GM12878 (cell line): ENCODE measurements around the gene POLR1A. TPM values are rescaled to one million over a fixed set of nuclear protein-coding genes. Genes with fewer than 3 reads are reported as not detected.

Source experiments
- ATAC-seq: fragments of 200-7000 bp; cut with Tn5 transposase; 3 replicates; pipeline ENCODE4 v1.9.1; 2020; ENCODE audit warnings: mild to moderate bottlenecking, moderate library complexity
- BruUV-seq: library from RNA; stranded (reverse); fragments of 400-500 nt; replicated peaks from 2 replicates; lab custom pipeline; 2021; lab: Mats Ljungman, UMichigan
- CTCF ChIA-PET: fragments of 300-600 bp; sonication (Branson Sonifier 250); formaldehyde crosslinking; extraction: SDS; loops from one replicate; lab custom pipeline; 2021; ENCODE audit warnings: inconsistent platforms; lab: Yijun Ruan, JAX
- POLR2A ChIA-PET: fragments of 350-600 bp; formaldehyde crosslinking; extraction: SDS; loops from one replicate; lab custom pipeline; 2021; ENCODE audit warnings: inconsistent platforms; lab: Charles Lee
- RAD21 ChIA-PET: fragments of 300-600 bp; sonication (Branson Sonifier 250); formaldehyde crosslinking; loops from one replicate; lab custom pipeline; 2023; ENCODE audit warnings: antibody characterized with exemption; ENCODE audit not compliant: unreplicated experiment; lab: Charles Lee
- SMC1A ChIA-PET: fragments of 300-600 bp; sonication (Branson Sonifier 250); formaldehyde crosslinking; loops from one replicate; lab custom pipeline; 2023; ENCODE audit not compliant: unreplicated experiment, uncharacterized antibody; lab: Charles Lee
- DNase-seq: peaks from one replicate; pipeline ENCODE4 v3.0.0-alpha.2; 2011; ENCODE audit warnings: low read depth, low spot score
- FAIRE-seq: peaks from 3 replicates; lab custom pipeline; 2011; peaks lifted over from hg19 to GRCh38; lab: Jason Lieb, UNC
- H2AFZ ChIP-seq: 2 replicates; pipeline ENCODE4 v1.6.0; 2011; ENCODE audit warnings: low read depth, low read length, control low read depth; ENCODE audit not compliant: control insufficient read depth
- H3K27ac ChIP-seq: 2 replicates; pipeline ENCODE4 v1.5.1; 2011; ENCODE audit warnings: control low read depth; ENCODE audit not compliant: control insufficient read depth, insufficient read depth
- H3K27me3 ChIP-seq, 2 experiments: replicated peaks in 1 of 2; 2 replicates each; pipeline versions ENCODE4 v1.6.0 to v1.6.1; 2011; ENCODE audit warnings: low read length in 1 of 2; ENCODE audit not compliant: control insufficient read depth in 2 of 2, insufficient read depth in 2 of 2
- H3K36me3 ChIP-seq, 2 experiments: 2 replicates each; pipeline ENCODE4 v1.5.1; 2011; ENCODE audit warnings: low read length in 1 of 2; ENCODE audit not compliant: control insufficient read depth in 2 of 2, insufficient read depth in 2 of 2
- H3K4me1 ChIP-seq: 2 replicates; pipeline ENCODE4 v1.6.1; 2011; ENCODE audit warnings: mild to moderate bottlenecking, low read length, moderate library complexity, mixed read lengths; ENCODE audit not compliant: control insufficient read depth, insufficient read depth
- H3K4me2 ChIP-seq: 2 replicates; pipeline ENCODE4 v1.6.0; 2011; ENCODE audit warnings: control low read depth; ENCODE audit not compliant: control insufficient read depth, insufficient read depth
- H3K4me3 ChIP-seq: fragments of 200-600 bp; sonication (generic); 2 replicates; pipeline ENCODE4 v1.5.1; 2016
- H3K79me2 ChIP-seq: 2 replicates; pipeline ENCODE4 v1.6.0; 2011; ENCODE audit warnings: low read length; ENCODE audit not compliant: control insufficient read depth, insufficient read depth
- H3K9ac ChIP-seq: 2 replicates; pipeline ENCODE4 v1.8.0; 2011; ENCODE audit warnings: low read length, control low read depth, mixed read lengths; ENCODE audit not compliant: control insufficient read depth, insufficient read depth
- H3K9me3 ChIP-seq: replicated peaks from 3 replicates; pipeline ENCODE4 v1.5.1; 2011; ENCODE audit warnings: mild to moderate bottlenecking, low read length; ENCODE audit not compliant: control insufficient read depth, insufficient read depth
- H4K20me1 ChIP-seq: 2 replicates; pipeline ENCODE4 v1.6.0; 2011; ENCODE audit not compliant: control insufficient read depth, insufficient read depth
- BHLHE40 ChIP-seq, 2 experiments: fragments of 450-650 bp in 1 of 2; IDR thresholded peaks; 2 replicates each; pipeline ENCODE4 v1.6.1; 2011 to 2017; ENCODE audit warnings: low read depth in 2 of 2, borderline replicate concordance in 1 of 2, improper control_type of control experiment in 1 of 2, low read length in 1 of 2, mild to moderate bottlenecking in 1 of 2
- CBX5 ChIP-seq: sonication (generic); IDR thresholded peaks from 2 replicates; pipeline ENCODE4 v1.6.1; 2016; ENCODE audit warnings: low read depth, moderate library complexity, mild to moderate bottlenecking, inconsistent platforms
- CHD2 ChIP-seq: IDR thresholded peaks from 2 replicates; pipeline ENCODE4 v1.6.1; 2011; ENCODE audit warnings: low read depth, low read length, improper control_type of control experiment, borderline replicate concordance
- CREB1 ChIP-seq: IDR thresholded peaks from 2 replicates; pipeline ENCODE4 v1.6.1; 2012; ENCODE audit warnings: low read depth, mild to moderate bottlenecking, inconsistent platforms
- GATAD2B ChIP-seq: fragments of 450-650 bp; conservative IDR thresholded peaks from 2 replicates; pipeline ENCODE4 v1.6.1; 2017; ENCODE audit warnings: low read depth, mild to moderate bottlenecking, moderate library complexity
- HDAC6 ChIP-seq: fragments of 200-600 bp; sonication (generic); IDR thresholded peaks from one replicate; pipeline ENCODE4 v1.8.0; 2017; ENCODE audit warnings: antibody characterized with exemption; ENCODE audit not compliant: unreplicated experiment
- IKZF1 ChIP-seq: fragments of 450-650 bp; conservative IDR thresholded peaks from 2 replicates; pipeline ENCODE4 v1.6.1; 2017; ENCODE audit warnings: antibody characterized with exemption, mild to moderate bottlenecking
- PML ChIP-seq: IDR thresholded peaks from 2 replicates; pipeline ENCODE4 v1.6.1; 2012; ENCODE audit warnings: low read length, inconsistent platforms
- POLR2A ChIP-seq: IDR thresholded peaks from 2 replicates; pipeline ENCODE4 v1.6.1; 2011; ENCODE audit warnings: low read depth, mild to moderate bottlenecking, low read length
- YBX1 ChIP-seq: fragments of 450-650 bp; IDR thresholded peaks from 2 replicates; pipeline ENCODE4 v1.6.1; 2016; ENCODE audit warnings: antibody characterized with exemption
- ZBTB11 ChIP-seq: fragments of 450-650 bp; formaldehyde crosslinking; IDR thresholded peaks from 2 replicates; pipeline ENCODE4 v1.5.0; 2022; ENCODE audit warnings: mild to moderate bottlenecking, missing genetic modification characterization
- WGBS: methylation state at CpG from one replicate; pipeline ENCODE4 v1.1.6; 2016; ENCODE audit warnings: low lambda C conversion rate; ENCODE audit not compliant: insufficient replicate concordance, insufficient coverage; ENCODE audit errors: missing lambda C conversion rate; 5-methylcytosine and 5-hydroxymethylcytosine counted together
- in situ Hi-C: fragments of 300-500 bp; cut with MboI; formaldehyde crosslinking; loops from 9 replicates; pipeline ENCODE4 v1.14.3; 2018; ENCODE audit warnings: mixed read lengths
- intact Hi-C: fragments of 100-400 bp; cut with micrococcal nuclease; formaldehyde crosslinking; loops from one replicate; pipeline ENCODE4 v1.14.2; 2022; ENCODE audit not compliant: unreplicated experiment
- polyA plus RNA-seq, 11 experiments: library from polyadenylated mRNA; depleted of rRNA in 4 of 11; unstranded in 6 of 11; stranded (reverse) in 5 of 11; fragments of >200 nt; fragmentation: Nextera tagmentation in 4 of 11; fragmentation: Illumina TruSeq in 1 of 11; extraction: Ambion mirVana in 4 of 11; extraction: Trizol in 1 of 11; gene quantifications; 1 replicate in 1 of 11; 2 replicates in 10 of 11; pipeline versions ENCODE4 v1.2.1 to v1.2.3, GENCODE V29; 2011 to 2016; ENCODE audit warnings: inconsistent platforms in 2 of 11, missing spikeins in 2 of 11, low read depth in 1 of 11
- total RNA-seq, 4 experiments: library from RNA; depleted of rRNA in 3 of 4; stranded (reverse); fragments of >200 nt in 3 of 4; fragmentation: Illumina TruSeq in 1 of 4; extraction: Trizol in 1 of 4; gene quantifications; 2 replicates each; pipeline versions ENCODE4 v1.2.1 to v1.2.3, GENCODE V29; 2013 to 2021
- TF ChIP-seq, protein P1 (sequence below): IDR thresholded peaks from 2 replicates; pipeline ENCODE4 v1.6.1; 2011; ENCODE audit warnings: mild to moderate bottlenecking, low read depth, low read length, moderate library complexity; ENCODE audit not compliant: insufficient replicate concordance
- TF ChIP-seq, protein P2 (sequence below): fragments of 450-650 bp; IDR thresholded peaks from 2 replicates; pipeline ENCODE4 v1.6.1; 2014; ENCODE audit warnings: mild to moderate bottlenecking

Gene POLR1A
- total and polyA plus RNA-seq, 10 of the 15 experiments (the other 5 are each of a cell fraction or from before 2014, with no cell fraction given) = 2.1 to 53.9 (median 17.8) TPM

DNA sequence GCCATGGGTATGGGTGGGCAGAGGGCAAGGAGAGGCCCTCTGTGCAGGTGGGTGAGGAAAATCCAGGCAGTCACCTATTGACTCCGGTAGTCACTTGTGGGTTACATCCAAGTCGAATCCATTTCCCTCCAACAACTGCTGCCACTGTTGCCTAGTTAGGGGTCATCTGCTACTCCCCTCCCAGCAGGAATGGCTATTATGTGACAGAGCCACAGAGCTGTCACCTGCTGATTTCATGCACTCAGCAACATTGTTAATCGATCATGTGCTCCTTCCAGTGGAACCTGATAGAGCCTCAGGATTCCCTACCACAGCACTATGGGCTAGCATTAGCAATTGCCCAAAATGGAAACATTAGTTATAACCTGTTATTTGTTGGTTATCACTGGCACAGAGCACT lies 31.4 kb downstream of the POLR1A start:
- no peak for FAIRE-seq
- no peaks in the 10 kb centered on the region for H3K79me2 ChIP-seq
- H2AFZ ChIP-seq = no peak overlapping the region
- RAD21 ChIA-PET = no interaction called here
- H3K36me3 ChIP-seq = peaks cover 34% of the 10 kb centered on the region in 2 experiments
- H3K4me3 ChIP-seq = no peak overlapping the region
- DNase-seq = no peak
- SMC1A ChIA-PET = interaction anchor here (0.6 to 7.0 kb wide), 3 partner anchors 38 to 259 kb away, joined by 3 to 114 read pairs (median 8); partner anchors contain the start of gene ST3GAL5
- H3K4me1 ChIP-seq = peaks cover 6% of the 10 kb centered on the region
- TF ChIP-seq PML = no peak
- TF ChIP-seq ZBTB11 (CRISPR knock-in tag) = no peak
- TF ChIP-seq, protein P1, sequence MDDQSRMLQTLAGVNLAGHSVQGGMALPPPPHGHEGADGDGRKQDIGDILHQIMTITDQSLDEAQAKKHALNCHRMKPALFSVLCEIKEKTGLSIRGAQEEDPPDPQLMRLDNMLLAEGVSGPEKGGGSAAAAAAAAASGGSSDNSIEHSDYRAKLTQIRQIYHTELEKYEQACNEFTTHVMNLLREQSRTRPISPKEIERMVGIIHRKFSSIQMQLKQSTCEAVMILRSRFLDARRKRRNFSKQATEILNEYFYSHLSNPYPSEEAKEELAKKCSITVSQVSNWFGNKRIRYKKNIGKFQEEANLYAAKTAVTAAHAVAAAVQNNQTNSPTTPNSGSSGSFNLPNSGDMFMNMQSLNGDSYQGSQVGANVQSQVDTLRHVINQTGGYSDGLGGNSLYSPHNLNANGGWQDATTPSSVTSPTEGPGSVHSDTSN = no peak
- no peak for TF ChIP-seq CREB1
- TF ChIP-seq HDAC6 = no peak
- TF ChIP-seq IKZF1 = no peak
- no peak for TF ChIP-seq POLR2A
- TF ChIP-seq, protein P2, sequence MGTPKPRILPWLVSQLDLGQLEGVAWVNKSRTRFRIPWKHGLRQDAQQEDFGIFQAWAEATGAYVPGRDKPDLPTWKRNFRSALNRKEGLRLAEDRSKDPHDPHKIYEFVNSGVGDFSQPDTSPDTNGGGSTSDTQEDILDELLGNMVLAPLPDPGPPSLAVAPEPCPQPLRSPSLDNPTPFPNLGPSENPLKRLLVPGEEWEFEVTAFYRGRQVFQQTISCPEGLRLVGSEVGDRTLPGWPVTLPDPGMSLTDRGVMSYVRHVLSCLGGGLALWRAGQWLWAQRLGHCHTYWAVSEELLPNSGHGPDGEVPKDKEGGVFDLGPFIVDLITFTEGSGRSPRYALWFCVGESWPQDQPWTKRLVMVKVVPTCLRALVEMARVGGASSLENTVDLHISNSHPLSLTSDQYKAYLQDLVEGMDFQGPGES = no peak
- no peak for TF ChIP-seq CBX5
- TF ChIP-seq YBX1 = no peak
- no peak for TF ChIP-seq GATAD2B
- no peak for TF ChIP-seq BHLHE40 (IDR thresholded peaks at IDR 0.05; ENCODE audit: borderline replicate concordance in 1 of 2, low read depth in 2 of 2, low read length in 1 of 2)
- TF ChIP-seq CHD2 = no peak
- H3K9ac ChIP-seq = no peak overlapping the region
- POLR2A ChIA-PET = interaction anchor here (1.0 kb wide), 1 partner anchor 38 kb away, joined by 3 read pairs; no protein-coding TSS in a partner anchor
- H3K27ac ChIP-seq = no peak overlapping the region
- intact Hi-C loops = no loop called here
- no peaks in the 10 kb centered on the region; the same call in 2 of the 3 replicates for H3K9me3 ChIP-seq
- 96% methylated on average over 3 of the region's 3 CpGs for WGBS
- H3K27me3 ChIP-seq = no peaks in the 10 kb centered on the region
- no peak overlapping the region for H3K4me2 ChIP-seq
- CTCF ChIA-PET = interaction anchor here (12.2 kb wide), 1 partner anchor 250 kb away, joined by 458 read pairs; no protein-coding TSS in a partner anchor
- no peak for ATAC-seq
- in situ Hi-C loops = loop anchor here (10.0 kb wide), 1 partner anchor 339 kb away; no protein-coding TSS in a partner anchor
- H4K20me1 ChIP-seq = no peaks in the 10 kb centered on the region
- no TSS peak for BruUV-seq
